Measurements from ENCODE around the gene DSCAM.

GRCh38 chr21:40567501-40567900, 279.5 kb downstream of the DSCAM start:
- no peak for TF ChIP-seq POLR2A (IDR thresholded peaks at IDR 0.05)
- no peak for TF ChIP-seq CTCF (IDR thresholded peaks at IDR 0.05)

All from uterus (tissue), 2 donors.